ENCODE results near the gene FAM114A1.

DNA sequence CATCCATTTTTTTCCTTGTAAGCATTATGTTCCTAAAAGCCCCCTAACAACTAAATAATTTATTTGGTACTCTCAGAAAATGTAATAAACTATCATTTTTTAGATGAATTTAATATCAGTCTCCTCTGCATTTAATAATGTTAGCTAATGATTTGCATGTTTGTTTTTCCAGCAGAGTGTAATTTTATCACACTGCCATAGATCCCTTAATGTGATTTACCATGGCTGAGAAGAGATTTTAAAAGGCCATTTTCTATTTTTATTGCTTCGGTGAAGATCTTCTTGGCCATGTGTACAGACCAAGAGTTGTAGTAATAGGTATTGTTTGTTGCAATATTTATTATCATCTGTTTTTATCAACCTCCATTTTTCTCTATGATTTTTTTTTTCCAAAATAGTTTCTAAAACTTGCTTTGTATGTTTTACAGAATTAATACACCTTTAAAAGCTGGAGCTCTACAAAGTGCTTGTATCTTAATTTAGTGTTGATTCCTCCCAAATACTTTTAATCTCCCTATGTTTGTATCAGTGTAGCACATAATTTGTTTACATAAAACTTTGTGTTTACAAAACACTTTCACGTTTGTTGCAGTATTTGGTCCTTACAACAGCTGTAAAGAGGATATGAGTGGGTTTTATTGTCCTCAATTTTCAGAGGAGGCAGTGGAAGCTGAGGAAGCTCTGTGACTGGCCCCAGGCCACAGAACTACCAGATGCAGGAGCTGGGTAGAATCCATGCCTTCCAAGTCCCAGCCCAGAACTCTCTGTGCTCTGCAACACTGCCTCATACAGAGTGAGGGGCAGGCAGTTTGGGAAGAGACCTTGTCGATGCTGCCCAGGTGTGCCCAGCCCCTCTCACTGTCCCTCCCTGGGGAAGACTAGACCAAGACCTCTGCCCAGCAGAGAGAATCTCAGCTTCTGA, 58.1 kb downstream of the FAM114A1 start:
- TF ChIP-seq TRIM28 (IDR thresholded peaks at IDR 0.05; ENCODE audit: borderline replicate concordance, low read length), result no peak
- TF ChIP-seq ZNF274 (IDR thresholded peaks at IDR 0.05; ENCODE audit: low read length), result no peak
- TF ChIP-seq ZNF274 (tag by site-specific recombination; IDR thresholded peaks at IDR 0.05; ENCODE audit: borderline replicate concordance), result no peak

All from HEK293 (cell line).